ENCODE results near the gene ARID1B.

GRCh38 chr6:156787569-156788492 lies 10.7 kb downstream of the ARID1B start:
- TF ChIP-seq CTCF (IDR thresholded peaks at IDR 0.05; ENCODE audit: borderline replicate concordance, extremely low read depth, low read length, poor library complexity, severe bottlenecking) (no peak), EZH2 (IDR thresholded peaks at IDR 0.05; ENCODE audit: borderline replicate concordance, low read depth, low read length, severe bottlenecking) (no peak)

All from DND-41 (cell line).